Measurements from ENCODE around the gene TEAD1.

GRCh38 chr11:12827369-12827768 is 153.1 kb downstream of the TEAD1 start:
- TF ChIP-seq POLR2AphosphoS5 (IDR thresholded peaks at IDR 0.05) (no peak), CTCF (IDR thresholded peaks at IDR 0.05) (no peak), POLR2A (IDR thresholded peaks at IDR 0.05) (no peak), EP300 (IDR thresholded peaks at IDR 0.05) (no peak)
